Activated naive CD8-positive, alpha-beta T cell treated with anti-CD3 and anti-CD28 coated beads, Interleukin-2, amount 50 U/mL, for 24 hours (primary cell): ENCODE results near the gene PFDN1.

Experiments used
- ATAC-seq: fragments of 150-1000 bp; cut with Tn5 transposase; one replicate; pipeline ENCODE4 v1.10.0; 2021
- DNase-seq: peaks from one replicate; pipeline ENCODE4 v3.0.0; 2021
- H3K27ac Mint-ChIP-seq: one replicate; pipeline ENCODE4 v1.8.0; 2021; ENCODE audit warnings: mild to moderate bottlenecking, mixed read lengths
- H3K27me3 Mint-ChIP-seq: one replicate; pipeline ENCODE4 v1.8.0; 2021; ENCODE audit warnings: mixed read lengths
- H3K36me3 Mint-ChIP-seq: one replicate; pipeline ENCODE4 v1.8.0; 2021; ENCODE audit warnings: low read depth, mixed read lengths
- H3K4me1 Mint-ChIP-seq: one replicate; pipeline ENCODE4 v1.8.0; 2021; ENCODE audit warnings: mixed read lengths
- H3K4me3 Mint-ChIP-seq: one replicate; pipeline ENCODE4 v1.8.0; 2021; ENCODE audit warnings: mild to moderate bottlenecking, moderate library complexity, mixed read lengths
- H3K9me3 Mint-ChIP-seq: one replicate; pipeline ENCODE4 v1.8.0; 2021; ENCODE audit warnings: mixed read lengths

Gene PFDN1

GRCh38 chr5:140250386-140250785 is 52.5 kb downstream of the PFDN1 start:
- Mint-ChIP-seq H3K36me3 (peaks cover 12% of the 10 kb centered on the region), H3K27ac (no peak overlapping the region), H3K9me3 (no peaks in the 10 kb centered on the region), H3K4me3 (no peak overlapping the region), H3K27me3 (no peaks in the 10 kb centered on the region), H3K4me1 (peaks cover 30% of the 10 kb centered on the region)
- no peak for DNase-seq
- no peak for ATAC-seq

DNA sequence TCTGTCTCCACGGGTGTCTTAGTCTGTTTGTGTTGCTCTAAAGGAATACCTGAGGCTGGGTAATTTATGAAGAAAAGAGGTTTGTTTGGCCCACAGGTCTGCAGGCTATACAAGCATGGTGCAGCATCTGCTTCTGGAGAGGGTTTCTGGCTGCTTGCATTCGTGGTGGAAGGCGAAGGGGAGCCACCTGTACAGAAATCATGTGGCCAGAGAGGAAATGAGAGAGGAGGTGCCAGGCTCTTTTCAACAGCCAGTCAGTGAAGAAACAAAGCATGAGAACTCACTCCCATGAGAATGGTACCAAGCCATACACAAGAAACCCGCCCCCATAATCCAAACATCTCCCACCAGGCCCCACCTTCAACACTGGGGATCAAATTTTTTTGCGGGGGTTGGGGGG is 53.4 kb downstream of the PFDN1 start:
- ATAC-seq (no peak), DNase-seq (no peak)
- peaks cover 38% of the 10 kb centered on the region for H3K4me1 Mint-ChIP-seq
- no peaks in the 10 kb centered on the region for H3K27me3 Mint-ChIP-seq
- H3K4me3 Mint-ChIP-seq: no peak overlapping the region
- H3K27ac Mint-ChIP-seq: no peak overlapping the region
- H3K9me3 Mint-ChIP-seq: no peaks in the 10 kb centered on the region
- peaks cover 19% of the 10 kb centered on the region for H3K36me3 Mint-ChIP-seq

- Mint-ChIP-seq H3K9me3 (no peaks in the 10 kb centered on the region), H3K4me3 (no peak overlapping the region), H3K27me3 (no peaks in the 10 kb centered on the region), H3K27ac (no peak overlapping the region), H3K4me1 (peaks cover 39% of the 10 kb centered on the region), H3K36me3 (peaks cover 21% of the 10 kb centered on the region)
- DNase-seq (no peak), ATAC-seq (no peak)
Measured at GRCh38 chr5:140248414-140248813, 54.5 kb downstream of the PFDN1 start.

- Mint-ChIP-seq H3K4me3 (no peak overlapping the region), H3K36me3 (peaks cover 21% of the 10 kb centered on the region), H3K27me3 (no peaks in the 10 kb centered on the region), H3K4me1 (peaks cover 24% of the 10 kb centered on the region), H3K9me3 (no peaks in the 10 kb centered on the region), H3K27ac (no peak overlapping the region)
- no peak for ATAC-seq
- DNase-seq: no peak
Measured at GRCh38 chr5:140246378-140247122, 56.4 kb downstream of the PFDN1 start.

DNA sequence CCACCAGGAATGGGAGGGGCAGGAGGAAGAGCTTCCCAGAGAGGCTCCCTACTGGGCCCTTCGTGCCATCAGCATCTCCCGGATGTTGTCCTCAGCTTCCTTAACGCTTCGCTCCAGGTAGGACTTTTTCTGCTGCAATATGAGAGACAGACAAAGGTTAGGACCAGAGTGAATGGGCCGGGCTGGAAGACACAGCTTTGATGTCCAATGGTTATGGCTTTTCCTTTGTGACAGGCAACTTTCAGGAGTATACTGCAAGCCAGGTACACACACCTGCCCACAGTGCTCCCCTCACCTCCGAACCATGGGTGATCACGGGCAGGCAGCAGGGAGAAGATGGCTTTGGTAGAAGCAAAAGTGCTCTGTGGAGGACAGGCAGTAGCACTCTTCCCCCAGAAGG is 57.0 kb downstream of the PFDN1 start:
- Mint-ChIP-seq H3K27ac (no peak overlapping the region), H3K4me3 (no peak overlapping the region), H3K27me3 (no peaks in the 10 kb centered on the region), H3K9me3 (no peaks in the 10 kb centered on the region), H3K36me3 (peaks cover 17% of the 10 kb centered on the region), H3K4me1 (peaks cover 20% of the 10 kb centered on the region)
- ATAC-seq: no peak
- no peak for DNase-seq

- H3K27ac Mint-ChIP-seq: peak overlapping the region; percentile 14
Measured at GRCh38 chr5:140245341-140245740, 57.6 kb downstream of the PFDN1 start.

DNA sequence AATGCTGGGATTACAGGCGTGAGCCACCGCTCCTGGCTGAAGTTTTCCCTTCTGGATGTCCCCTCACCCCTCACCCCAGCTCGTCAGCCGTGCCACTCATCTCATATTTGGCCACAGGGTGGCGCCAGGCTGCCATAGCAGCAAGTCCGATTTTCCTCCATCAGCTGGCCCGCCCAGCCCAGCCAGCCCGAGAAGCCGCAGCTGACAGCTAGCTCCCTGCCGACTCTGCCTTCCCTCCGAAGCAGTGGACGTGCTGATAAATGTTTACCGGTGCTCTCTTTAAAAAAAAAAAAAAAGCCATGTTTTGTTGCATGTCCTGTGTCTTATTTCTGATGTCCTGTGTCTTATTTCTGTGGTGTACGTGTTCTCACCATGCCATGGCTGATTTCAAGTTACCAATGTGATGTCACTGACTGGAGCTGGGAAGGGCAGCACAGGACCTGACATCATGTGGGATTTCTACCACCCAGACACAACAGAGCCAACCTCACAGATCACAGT is 58.3 kb downstream of the PFDN1 start:
- DNase-seq (peak; percentile 85), ATAC-seq (peak; percentile 60)
- Mint-ChIP-seq H3K4me1 (peaks cover 11% of the 10 kb centered on the region), H3K9me3 (no peaks in the 10 kb centered on the region), H3K27ac (no peak overlapping the region), H3K4me3 (no peak overlapping the region), H3K27me3 (no peaks in the 10 kb centered on the region), H3K36me3 (peaks cover 10% of the 10 kb centered on the region)

More at GRCh38 chr5:140245341-140245740, 57.6 kb downstream of the PFDN1 start:
- Mint-ChIP-seq H3K36me3 (peaks cover 14% of the 10 kb centered on the region), H3K4me1 (peaks cover 17% of the 10 kb centered on the region), H3K4me3 (no peak overlapping the region), H3K27me3 (no peaks in the 10 kb centered on the region), H3K9me3 (no peaks in the 10 kb centered on the region)
- no peak for ATAC-seq
- no peak for DNase-seq

GRCh38 chr5:140243706-140244250 is 59.1 kb downstream of the PFDN1 start:
- H3K4me1 Mint-ChIP-seq: peaks cover 9% of the 10 kb centered on the region
- H3K9me3 Mint-ChIP-seq: no peaks in the 10 kb centered on the region
- no peak overlapping the region for H3K4me3 Mint-ChIP-seq
- no peak for DNase-seq
- ATAC-seq: no peak
- H3K27me3 Mint-ChIP-seq: no peaks in the 10 kb centered on the region
- peaks cover 10% of the 10 kb centered on the region for H3K36me3 Mint-ChIP-seq
- no peak overlapping the region for H3K27ac Mint-ChIP-seq

GRCh38 chr5:140242890-140243585 is 59.9 kb downstream of the PFDN1 start:
- peaks cover 9% of the 10 kb centered on the region for H3K4me1 Mint-ChIP-seq
- no peak overlapping the region for H3K27ac Mint-ChIP-seq
- peaks cover 10% of the 10 kb centered on the region for H3K36me3 Mint-ChIP-seq
- DNase-seq: no peak
- ATAC-seq: no peak
- no peaks in the 10 kb centered on the region for H3K9me3 Mint-ChIP-seq
- H3K27me3 Mint-ChIP-seq: no peaks in the 10 kb centered on the region
- no peak overlapping the region for H3K4me3 Mint-ChIP-seq

DNA sequence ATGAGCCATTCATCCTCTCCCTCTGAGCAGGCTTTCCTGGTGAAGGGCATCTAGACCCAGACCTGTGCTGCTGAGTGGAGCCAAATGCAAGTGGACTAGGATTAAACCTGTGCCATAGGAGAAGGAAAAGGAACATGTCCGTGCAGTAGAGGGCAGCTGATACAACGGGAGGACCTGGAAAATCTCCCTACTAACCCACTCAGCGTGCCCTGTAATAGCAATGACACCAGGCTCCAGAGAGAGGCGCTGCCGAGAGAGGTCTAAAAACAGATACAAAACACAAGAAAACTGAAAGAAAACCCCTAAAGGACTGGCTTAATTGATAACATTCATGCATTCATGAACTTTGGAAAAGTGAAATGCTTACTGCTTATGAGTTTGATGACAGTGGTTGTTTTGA is 60.8 kb downstream of the PFDN1 start:
- Mint-ChIP-seq H3K4me1 (peaks cover 9% of the 10 kb centered on the region), H3K4me3 (no peak overlapping the region)

DNA sequence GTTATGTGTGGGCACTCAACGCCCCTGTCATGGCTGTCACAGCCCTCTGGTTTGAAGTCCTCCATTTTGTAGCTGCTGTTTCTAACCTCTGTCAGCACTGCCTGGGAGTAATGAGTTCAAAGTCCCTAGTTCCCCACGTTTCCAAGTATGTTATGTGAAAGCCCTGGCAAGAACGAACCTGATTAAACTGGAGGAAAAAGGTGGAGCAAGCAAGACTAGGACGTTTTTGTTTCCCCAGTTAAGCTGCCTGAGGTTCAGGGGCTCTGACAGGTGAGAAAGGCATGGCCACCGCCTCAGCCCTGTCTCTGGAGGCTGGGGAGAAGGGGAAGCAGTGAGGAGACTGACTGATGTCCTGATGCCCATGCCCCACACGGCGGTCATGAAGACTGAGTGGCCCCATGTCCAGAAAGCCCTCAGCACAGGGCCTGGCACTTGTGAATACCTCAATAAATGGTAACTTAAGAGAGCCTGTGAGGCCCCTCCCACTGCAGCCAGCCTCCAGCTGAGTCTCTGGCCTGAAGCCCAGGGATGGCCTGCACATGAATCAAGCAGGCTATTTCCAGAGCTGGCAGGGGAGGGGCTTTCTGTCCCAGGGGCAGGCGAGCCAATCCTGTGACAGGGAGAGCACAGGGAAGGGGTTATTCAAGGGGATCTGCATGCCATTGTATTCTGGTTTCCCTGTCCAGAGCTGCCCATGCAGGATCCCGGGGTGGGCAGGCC is 61.8 kb downstream of the PFDN1 start:
- Mint-ChIP-seq H3K4me1 (peaks cover 9% of the 10 kb centered on the region), H3K36me3 (peaks cover 10% of the 10 kb centered on the region), H3K9me3 (no peaks in the 10 kb centered on the region)

More for the DNA sequence above, 60.8 kb downstream of the PFDN1 start:
- no peak overlapping the region for H3K27ac Mint-ChIP-seq
- DNase-seq (no peak), ATAC-seq (no peak)
- H3K27me3 Mint-ChIP-seq: no peaks in the 10 kb centered on the region
- peaks cover 10% of the 10 kb centered on the region for H3K36me3 Mint-ChIP-seq
- no peaks in the 10 kb centered on the region for H3K9me3 Mint-ChIP-seq

DNA sequence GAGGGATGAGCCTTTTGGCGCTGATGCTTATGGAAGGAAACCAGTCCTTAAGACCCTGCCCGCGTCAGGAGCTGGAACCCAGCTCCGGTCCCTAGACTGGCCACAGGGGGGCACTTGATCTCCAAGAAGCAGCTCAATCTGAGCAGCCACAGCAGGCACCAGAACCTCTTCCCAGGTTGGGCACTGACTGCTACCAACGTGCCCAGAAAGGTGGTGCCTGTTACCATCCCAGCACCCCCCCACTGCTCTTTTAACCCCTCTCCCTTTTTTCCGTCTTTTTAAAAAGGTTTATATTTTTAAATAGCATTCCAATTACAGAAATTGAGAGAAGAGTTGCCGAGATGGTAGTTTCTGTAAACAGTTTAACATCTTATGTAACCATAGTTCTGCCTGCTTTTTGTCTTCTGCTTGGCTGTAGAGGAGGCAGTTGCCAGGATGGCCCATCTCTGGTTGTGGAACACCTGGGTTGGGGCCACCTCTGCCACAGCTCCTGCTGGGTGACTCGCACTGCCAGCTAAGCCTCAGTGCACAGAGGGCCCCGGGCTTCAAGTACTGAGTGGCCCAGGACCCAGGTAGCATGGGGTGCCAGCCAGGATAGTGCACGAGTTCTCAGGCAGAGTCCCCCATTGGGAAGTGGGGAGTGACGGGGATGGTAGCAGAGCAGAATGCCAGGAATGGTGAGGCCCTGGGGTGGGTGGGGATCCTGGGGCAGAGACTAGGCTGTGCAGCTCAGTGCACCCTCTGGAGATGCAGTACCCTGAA is 62.8 kb downstream of the PFDN1 start:
- Mint-ChIP-seq H3K27ac (no peak overlapping the region), H3K27me3 (no peaks in the 10 kb centered on the region), H3K9me3 (no peaks in the 10 kb centered on the region), H3K36me3 (peaks cover 6% of the 10 kb centered on the region), H3K4me1 (peaks cover 6% of the 10 kb centered on the region), H3K4me3 (no peak overlapping the region)
- peak; percentile 70 for ATAC-seq
- DNase-seq: peak; percentile 70

More for the DNA sequence above, 61.8 kb downstream of the PFDN1 start:
- Mint-ChIP-seq H3K27ac (no peak overlapping the region), H3K27me3 (no peaks in the 10 kb centered on the region), H3K4me3 (no peak overlapping the region)
- ATAC-seq (no peak), DNase-seq (no peak)

DNA sequence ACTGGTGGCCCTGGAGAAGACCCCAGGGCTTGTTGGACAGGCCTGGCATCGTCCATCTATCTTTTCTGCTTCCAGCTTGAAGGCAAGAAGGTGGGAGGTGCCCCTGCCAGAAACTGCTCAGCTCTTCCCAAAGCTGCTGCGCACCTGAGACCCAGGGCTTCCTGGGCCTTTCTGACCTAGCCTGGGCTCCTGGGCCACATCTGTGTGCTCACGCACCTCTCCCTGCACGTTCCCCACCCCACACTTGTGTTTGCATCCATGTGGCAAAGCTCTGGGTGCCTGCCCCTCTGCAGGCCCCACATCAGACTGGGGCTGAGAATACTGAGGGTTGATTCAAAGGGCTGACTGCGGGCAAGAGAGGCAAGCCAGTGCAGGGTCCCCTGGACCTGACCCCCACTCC is 63.4 kb downstream of the PFDN1 start:
- peaks cover 2% of the 10 kb centered on the region for H3K36me3 Mint-ChIP-seq
- no peak for DNase-seq
- H3K27me3 Mint-ChIP-seq: no peaks in the 10 kb centered on the region
- no peak overlapping the region for H3K27ac Mint-ChIP-seq
- no peak for ATAC-seq
- no peak overlapping the region for H3K4me3 Mint-ChIP-seq
- H3K9me3 Mint-ChIP-seq: no peaks in the 10 kb centered on the region
- H3K4me1 Mint-ChIP-seq: no peaks in the 10 kb centered on the region

DNA sequence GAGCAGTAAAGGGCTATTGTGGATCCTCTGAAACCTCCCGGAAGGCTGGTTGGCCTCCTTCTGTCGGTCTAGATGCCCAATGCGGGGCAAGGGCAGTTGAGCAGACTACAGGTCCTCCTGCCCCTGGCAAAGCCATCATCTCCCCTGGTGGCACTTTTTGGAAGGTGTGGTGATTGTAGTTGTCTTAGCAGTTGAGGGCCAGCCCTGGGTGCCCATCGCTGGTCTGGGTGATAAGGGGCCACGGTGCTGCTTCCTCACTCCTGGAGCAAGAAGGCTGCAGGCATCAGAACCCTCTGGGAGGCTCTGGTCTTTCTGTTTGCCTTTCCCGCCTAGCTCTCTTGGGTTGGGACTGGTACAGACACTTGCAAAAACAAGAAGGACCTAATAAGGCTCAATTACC is 64.1 kb downstream of the PFDN1 start:
- no peak for ATAC-seq
- no peak overlapping the region for H3K27ac Mint-ChIP-seq
- H3K4me1 Mint-ChIP-seq: no peaks in the 10 kb centered on the region
- no peak overlapping the region for H3K4me3 Mint-ChIP-seq
- no peaks in the 10 kb centered on the region for H3K9me3 Mint-ChIP-seq
- H3K27me3 Mint-ChIP-seq: no peaks in the 10 kb centered on the region
- no peak for DNase-seq
- no peaks in the 10 kb centered on the region for H3K36me3 Mint-ChIP-seq
